Right atrium auricular region (tissue), 2 donors: ENCODE measurements around the gene EFCAB11. TPM values are rescaled to one million over a fixed set of nuclear protein-coding genes. Genes with fewer than 3 reads are reported as not detected.

Source experiments
- DNase-seq: peaks from one replicate; pipeline ENCODE4 v3.0.0-alpha.2; 2019; ENCODE audit warnings: low spot score
- H3K27ac ChIP-seq, 2 donors: fragments of 200-600 bp; sonication (generic); 1 replicate in 1 of 2; 2 replicates in 1 of 2; pipeline ENCODE4 v1.5.1; 2016 to 2019
- H3K27me3 ChIP-seq, 2 donors: fragments of 200-600 bp; sonication (generic); one replicate each; pipeline versions ENCODE4 v1.5.1 to v1.6.0; 2017 to 2019
- H3K36me3 ChIP-seq: fragments of 200-600 bp; sonication (generic); one replicate; pipeline ENCODE4 v1.5.1; 2016
- H3K4me1 ChIP-seq, 2 donors: fragments of 200-600 bp; sonication (generic); one replicate each; pipeline versions ENCODE4 v1.5.1 to v1.6.0; 2017 to 2019
- H3K4me3 ChIP-seq, 2 donors: fragments of 200-600 bp; sonication (generic); 1 replicate in 1 of 2; 2 replicates in 1 of 2; pipeline ENCODE4 v1.5.1; 2017 to 2019; ENCODE audit warnings: mild to moderate bottlenecking in 1 of 2, moderate library complexity in 1 of 2
- H3K9me3 ChIP-seq, 2 donors: fragments of 200-600 bp; sonication (generic); one replicate each; pipeline ENCODE4 v1.5.1; 2019
- CTCF ChIP-seq, 2 donors: fragments of 200-600 bp; sonication (generic); IDR thresholded peaks; one replicate each; pipeline ENCODE4 v1.5.1; 2019; ENCODE audit warnings: antibody characterized with exemption in 2 of 2
- total RNA-seq, 2 donors: library from RNA; depleted of rRNA; stranded (reverse); fragments of >200 nt; gene quantifications; one replicate each; pipeline ENCODE4 v1.1.0, GENCODE V29; 2016

EFCAB11 gene
- total RNA-seq, 2 donors from 2014 or later = 2.0 to 2.2 TPM

- DNase-seq = no peak
- Histone ChIP-seq H3K27me3 (no peaks in the 10 kb centered on the region), H3K36me3 (no peaks in the 10 kb centered on the region), H3K9me3 (no peaks in the 10 kb centered on the region), H3K4me1 (no peaks in the 10 kb centered on the region), H3K27ac (no peak overlapping the region), H3K4me3 (no peak overlapping the region)
- TF ChIP-seq CTCF (IDR thresholded peaks at IDR 0.05) = no peak
Observed at GRCh38 chr14:89853936-89854693, 100.4 kb downstream of the EFCAB11 start.

- no peak overlapping the region for H3K27ac ChIP-seq
- no peak for DNase-seq
- H3K9me3 ChIP-seq = no peaks in the 10 kb centered on the region
Observed at GRCh38 chr14:89851106-89851505, 103.4 kb downstream of the EFCAB11 start.

GRCh38 chr14:89849931-89850330, 104.6 kb downstream of the EFCAB11 start:
- DNase-seq = no peak
- H3K36me3 ChIP-seq = no peaks in the 10 kb centered on the region
- H3K4me1 ChIP-seq = no peaks in the 10 kb centered on the region
- no peaks in the 10 kb centered on the region for H3K9me3 ChIP-seq
- no peak overlapping the region for H3K27ac ChIP-seq
- no peak for TF ChIP-seq CTCF (IDR thresholded peaks at IDR 0.05)
- H3K27me3 ChIP-seq = no peaks in the 10 kb centered on the region
- no peak overlapping the region for H3K4me3 ChIP-seq

More at GRCh38 chr14:89851106-89851505, 103.4 kb downstream of the EFCAB11 start:
- Histone ChIP-seq H3K4me1 (no peaks in the 10 kb centered on the region), H3K4me3 (no peak overlapping the region), H3K36me3 (no peaks in the 10 kb centered on the region), H3K27me3 (no peaks in the 10 kb centered on the region)
- no peak for TF ChIP-seq CTCF (IDR thresholded peaks at IDR 0.05)

- Histone ChIP-seq H3K27me3 (no peaks in the 10 kb centered on the region), H3K9me3 (no peaks in the 10 kb centered on the region), H3K27ac (no peak overlapping the region), H3K4me3 (no peak overlapping the region), H3K4me1 (no peaks in the 10 kb centered on the region), H3K36me3 (no peaks in the 10 kb centered on the region)
- no peak for DNase-seq
- TF ChIP-seq CTCF (IDR thresholded peaks at IDR 0.05) = peak in 1 of 2 donors; percentile 53
Observed at GRCh38 chr14:89848165-89848564, 106.4 kb downstream of the EFCAB11 start.

GRCh38 chr14:89845346-89845745, 109.2 kb downstream of the EFCAB11 start:
- Histone ChIP-seq H3K4me3 (no peak overlapping the region), H3K36me3 (no peaks in the 10 kb centered on the region), H3K27ac (no peak overlapping the region), H3K27me3 (no peaks in the 10 kb centered on the region), H3K4me1 (no peaks in the 10 kb centered on the region), H3K9me3 (no peaks in the 10 kb centered on the region)
- TF ChIP-seq CTCF (IDR thresholded peaks at IDR 0.05) = no peak
- no peak for DNase-seq

- Histone ChIP-seq H3K4me1 (no peaks in the 10 kb centered on the region), H3K27ac (no peak overlapping the region), H3K36me3 (no peaks in the 10 kb centered on the region), H3K9me3 (no peaks in the 10 kb centered on the region), H3K4me3 (no peak overlapping the region), H3K27me3 (no peaks in the 10 kb centered on the region)
- TF ChIP-seq CTCF (IDR thresholded peaks at IDR 0.05) = no peak
- DNase-seq = no peak
Observed at GRCh38 chr14:89844508-89844907, 110.0 kb downstream of the EFCAB11 start.
